GM12891 (cell line): ENCODE results near the gene HOXD10.

Experiments used
- DNase-seq: peaks from one replicate; pipeline ENCODE4 v3.0.0; 2011; ENCODE audit warnings: low spot score; ENCODE audit not compliant: insufficient read length
- FAIRE-seq: peaks from 2 replicates; lab custom pipeline; 2011; peaks lifted over from hg19 to GRCh38; lab: Jason Lieb, UNC
- PAX5 ChIP-seq: IDR thresholded peaks from 2 replicates; pipeline ENCODE4 v1.6.1; 2011; ENCODE audit warnings: low read length, moderate library complexity, mild to moderate bottlenecking; ENCODE audit not compliant: insufficient read depth, severe bottlenecking
- POLR2A ChIP-seq: IDR thresholded peaks from 2 replicates; pipeline ENCODE4 v1.6.1; 2011; ENCODE audit warnings: low read depth, low read length, control low read depth
- POLR2AphosphoS5 ChIP-seq: IDR thresholded peaks from 2 replicates; pipeline ENCODE4 v1.6.1; 2011; ENCODE audit warnings: low read depth, low read length, control low read depth
- POU2F2 ChIP-seq: IDR thresholded peaks from 2 replicates; pipeline ENCODE4 v1.6.1; 2011; ENCODE audit warnings: low read depth, mild to moderate bottlenecking, control low read depth, low read length, moderate library complexity
- SPI1 ChIP-seq: IDR thresholded peaks from 2 replicates; pipeline ENCODE4 v1.6.1; 2011; ENCODE audit warnings: low read depth, low read length, control low read depth
- TAF1 ChIP-seq: IDR thresholded peaks from 2 replicates; pipeline ENCODE4 v1.6.1; 2011; ENCODE audit warnings: low read depth, low read length, control low read depth

Gene HOXD10

DNA sequence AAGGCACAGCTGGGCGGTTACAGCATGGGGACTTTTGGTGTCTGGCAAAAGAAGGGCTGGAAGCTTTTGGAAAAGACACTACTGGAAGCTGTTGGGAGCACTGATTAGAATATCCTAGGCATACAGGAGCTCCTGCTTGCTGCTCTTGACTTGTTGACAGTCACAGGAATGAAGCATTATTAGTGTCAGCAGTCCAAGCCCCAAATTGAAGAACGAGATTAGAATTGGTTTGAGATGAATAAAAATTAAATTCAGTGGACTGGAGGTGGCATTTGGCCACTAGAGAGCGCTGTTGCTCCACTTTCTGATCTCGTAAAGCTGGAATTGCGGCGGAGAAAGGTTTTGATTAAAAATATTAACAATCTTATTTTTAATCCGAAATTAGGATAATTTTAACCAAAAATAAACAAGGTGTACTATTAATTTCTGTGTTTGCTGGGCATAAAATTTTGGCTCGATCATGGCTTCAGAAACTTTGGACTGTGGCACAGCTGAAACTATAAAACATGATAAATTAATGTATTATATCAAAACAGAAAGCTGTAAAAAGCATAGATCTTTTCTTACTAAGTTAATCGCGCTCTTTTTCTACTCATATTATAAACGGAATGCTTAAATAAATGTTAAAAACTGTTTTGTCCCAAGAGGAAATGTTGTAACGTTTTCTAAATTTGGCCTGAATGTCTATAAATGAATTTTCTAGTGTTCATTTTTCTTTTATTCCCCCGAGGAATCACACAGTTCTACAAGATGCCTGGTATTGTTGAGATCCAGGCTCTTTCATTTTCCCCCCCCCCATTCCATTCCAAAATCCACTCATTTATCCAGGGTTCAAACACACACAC lies 10.6 kb downstream of the HOXD10 start:
- TF ChIP-seq POLR2A = no peak
- TF ChIP-seq SPI1 = no peak
- TF ChIP-seq TAF1 = no peak
- TF ChIP-seq POLR2AphosphoS5 = no peak
- no peak for TF ChIP-seq PAX5
- no peak for TF ChIP-seq POU2F2
- FAIRE-seq (no peak), DNase-seq (no peak)

DNA sequence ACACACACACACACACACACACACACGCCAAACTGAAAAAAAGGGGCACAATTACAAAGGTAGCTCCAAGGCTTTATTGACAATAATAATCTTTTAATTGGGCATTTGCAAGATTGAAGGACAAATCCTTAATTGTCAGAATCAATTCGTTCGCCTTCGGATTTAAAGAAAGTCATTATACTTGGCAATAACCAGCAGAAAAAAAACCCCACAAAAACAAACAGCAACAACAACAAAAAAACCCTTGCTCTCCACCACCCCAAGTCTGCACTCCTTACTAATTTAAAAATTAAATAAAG lies 11.1 kb downstream of the HOXD10 start:
- no peak for TF ChIP-seq POLR2A
- no peak for TF ChIP-seq SPI1
- TF ChIP-seq PAX5 = no peak
- FAIRE-seq = no peak
- no peak for DNase-seq

DNA sequence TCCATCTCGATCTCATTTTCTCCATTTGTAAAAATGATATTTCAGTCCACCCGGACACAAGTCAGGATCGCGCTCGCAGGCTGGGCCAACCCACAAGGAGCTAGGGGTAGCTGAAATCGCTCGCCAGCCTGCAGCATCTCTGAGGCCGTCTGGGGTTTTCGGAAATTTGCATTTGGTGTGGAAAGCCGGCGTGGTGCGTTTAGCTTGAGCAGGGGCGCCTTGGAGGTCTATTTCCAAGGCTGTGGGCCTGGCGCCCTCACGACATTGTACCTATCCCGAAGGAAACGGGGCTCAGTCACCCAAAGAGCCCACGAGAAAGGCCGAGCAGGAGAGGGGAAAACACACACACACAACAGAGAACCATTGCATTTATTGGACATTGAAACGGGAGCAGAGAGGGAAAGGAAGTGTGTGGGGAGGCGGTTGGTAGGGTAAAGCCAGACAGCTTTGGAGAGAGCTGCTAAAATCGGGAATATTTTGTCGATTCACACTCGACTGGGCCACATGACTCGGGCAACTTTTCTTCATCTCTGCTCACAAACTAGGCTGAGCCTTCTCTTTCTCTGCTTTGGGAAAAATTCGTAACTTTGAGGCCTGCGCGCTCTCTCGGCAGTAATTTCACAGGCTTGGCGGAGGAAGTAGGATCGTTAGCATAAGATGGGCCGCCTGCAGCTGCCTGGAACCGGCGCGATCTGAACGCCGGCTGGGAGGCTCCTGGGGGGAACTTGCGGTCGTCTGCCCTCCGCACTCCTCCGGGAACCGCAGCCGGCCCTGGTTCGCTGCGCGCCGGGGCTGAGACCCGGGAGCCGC lies 11.8 kb downstream of the HOXD10 start:
- no peak for TF ChIP-seq POLR2AphosphoS5
- no peak for TF ChIP-seq TAF1
- TF ChIP-seq POU2F2 = no peak
- TF ChIP-seq SPI1 = no peak
- TF ChIP-seq PAX5 = no peak
- no peak for TF ChIP-seq POLR2A
- FAIRE-seq = no peak
- DNase-seq = no peak

DNA sequence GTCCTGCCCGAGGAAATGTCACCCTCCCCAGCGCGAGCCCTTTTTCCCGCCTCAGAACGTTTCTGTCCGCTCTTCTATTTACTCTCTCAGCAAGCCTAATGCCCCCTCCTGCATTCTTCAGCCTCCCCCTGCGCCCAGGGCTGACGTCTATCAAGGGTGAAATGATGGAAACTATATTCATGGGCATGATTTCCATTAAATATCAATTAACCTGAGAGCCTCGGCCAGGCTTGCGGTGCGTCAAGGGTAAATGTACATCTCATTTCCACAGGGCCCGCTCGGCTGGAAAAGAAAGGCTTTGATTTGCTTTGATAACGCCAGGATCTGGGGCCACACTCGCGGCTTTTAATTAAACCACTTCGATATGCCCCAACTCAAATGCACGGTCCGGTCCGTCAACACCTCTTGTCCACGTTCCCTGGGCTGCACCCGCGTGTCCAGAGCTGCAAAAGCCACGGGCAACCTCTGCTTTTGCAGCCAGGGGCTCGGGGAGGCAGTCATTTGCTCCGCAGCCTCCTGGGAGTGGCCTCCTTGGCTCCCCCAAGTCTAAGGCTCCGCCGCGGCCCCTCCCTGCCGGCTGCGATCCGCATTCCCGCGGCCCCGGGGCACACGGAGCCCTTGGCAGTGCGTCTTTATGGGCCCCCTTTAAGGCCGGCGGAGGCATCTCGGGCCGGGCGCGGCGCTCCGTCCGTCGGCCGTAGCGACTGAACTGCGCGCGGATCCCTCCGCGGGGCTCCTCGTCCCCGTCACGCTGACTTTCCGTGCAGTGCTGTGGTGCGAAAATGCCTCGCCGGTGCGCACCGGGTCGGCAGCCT lies 12.6 kb downstream of the HOXD10 start, which contains the start of gene HOXD8:
Gene HOXD8 (plus strand): TSS at position 724 of the 815 bp plus-strand sequence. CDS start 662 bp downstream, outside the sequence.
- DNase-seq (no peak), FAIRE-seq (no peak)
- TF ChIP-seq POU2F2 = no peak
- no peak for TF ChIP-seq SPI1
- no peak for TF ChIP-seq POLR2AphosphoS5
- TF ChIP-seq TAF1 = no peak
- no peak for TF ChIP-seq POLR2A
- no peak for TF ChIP-seq PAX5

DNA sequence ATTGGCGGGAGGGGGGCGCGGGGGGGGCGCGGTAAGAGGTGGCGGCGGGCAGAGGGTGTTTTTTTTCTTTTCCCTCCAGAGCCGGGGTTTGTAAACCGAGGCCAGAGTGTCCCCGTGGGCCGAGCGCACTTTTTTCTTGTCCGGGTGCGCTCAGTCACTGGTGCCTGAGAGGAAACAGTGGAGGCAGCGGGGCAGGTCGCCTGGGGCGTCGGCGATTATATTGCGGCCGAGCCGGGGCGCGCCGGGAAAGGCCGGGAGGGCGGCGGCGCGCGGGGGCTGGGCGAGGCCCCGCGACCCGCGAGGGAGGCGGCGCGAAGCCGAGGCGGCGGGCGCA lies 13.2 kb downstream of the HOXD10 start:
- TF ChIP-seq POU2F2 (no peak), POLR2AphosphoS5 (no peak), SPI1 (no peak), TAF1 (no peak), PAX5 (no peak), POLR2A (no peak)
- no peak for DNase-seq
- FAIRE-seq = no peak

DNA sequence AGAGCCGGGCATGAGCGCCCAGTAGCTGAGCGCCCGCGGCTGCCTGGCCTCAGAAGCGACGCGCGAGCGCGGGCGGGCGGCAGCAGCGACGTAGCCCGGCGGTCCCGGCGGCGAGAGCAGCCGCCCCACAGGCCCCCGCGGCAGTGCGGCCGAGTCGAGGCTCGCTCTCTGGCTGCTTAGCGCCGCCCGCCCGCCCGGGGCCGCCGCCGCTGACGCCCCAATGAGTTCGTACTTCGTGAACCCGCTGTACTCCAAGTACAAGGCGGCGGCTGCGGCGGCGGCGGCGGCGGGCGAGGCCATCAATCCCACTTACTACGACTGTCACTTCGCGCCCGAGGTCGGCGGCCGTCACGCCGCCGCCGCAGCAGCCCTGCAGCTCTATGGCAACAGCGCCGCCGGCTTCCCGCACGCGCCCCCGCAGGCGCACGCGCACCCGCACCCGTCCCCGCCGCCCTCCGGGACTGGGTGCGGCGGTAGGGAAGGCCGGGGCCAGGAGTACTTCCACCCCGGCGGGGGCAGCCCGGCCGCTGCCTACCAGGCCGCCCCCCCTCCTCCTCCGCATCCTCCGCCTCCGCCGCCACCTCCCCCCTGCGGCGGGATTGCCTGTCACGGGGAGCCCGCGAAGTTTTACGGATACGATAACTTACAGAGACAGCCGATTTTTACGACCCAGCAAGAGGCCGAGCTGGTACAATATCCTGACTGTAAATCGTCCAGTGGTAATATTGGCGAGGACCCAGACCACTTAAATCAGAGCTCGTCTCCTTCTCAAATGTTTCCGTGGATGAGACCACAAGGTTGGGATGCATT lies 13.8 kb downstream of the HOXD10 start:
- no peak for TF ChIP-seq TAF1
- TF ChIP-seq PAX5 = no peak
- TF ChIP-seq POLR2AphosphoS5 = no peak
- no peak for TF ChIP-seq SPI1
- TF ChIP-seq POU2F2 = no peak
- no peak for TF ChIP-seq POLR2A
- no peak for DNase-seq
- FAIRE-seq = no peak

DNA sequence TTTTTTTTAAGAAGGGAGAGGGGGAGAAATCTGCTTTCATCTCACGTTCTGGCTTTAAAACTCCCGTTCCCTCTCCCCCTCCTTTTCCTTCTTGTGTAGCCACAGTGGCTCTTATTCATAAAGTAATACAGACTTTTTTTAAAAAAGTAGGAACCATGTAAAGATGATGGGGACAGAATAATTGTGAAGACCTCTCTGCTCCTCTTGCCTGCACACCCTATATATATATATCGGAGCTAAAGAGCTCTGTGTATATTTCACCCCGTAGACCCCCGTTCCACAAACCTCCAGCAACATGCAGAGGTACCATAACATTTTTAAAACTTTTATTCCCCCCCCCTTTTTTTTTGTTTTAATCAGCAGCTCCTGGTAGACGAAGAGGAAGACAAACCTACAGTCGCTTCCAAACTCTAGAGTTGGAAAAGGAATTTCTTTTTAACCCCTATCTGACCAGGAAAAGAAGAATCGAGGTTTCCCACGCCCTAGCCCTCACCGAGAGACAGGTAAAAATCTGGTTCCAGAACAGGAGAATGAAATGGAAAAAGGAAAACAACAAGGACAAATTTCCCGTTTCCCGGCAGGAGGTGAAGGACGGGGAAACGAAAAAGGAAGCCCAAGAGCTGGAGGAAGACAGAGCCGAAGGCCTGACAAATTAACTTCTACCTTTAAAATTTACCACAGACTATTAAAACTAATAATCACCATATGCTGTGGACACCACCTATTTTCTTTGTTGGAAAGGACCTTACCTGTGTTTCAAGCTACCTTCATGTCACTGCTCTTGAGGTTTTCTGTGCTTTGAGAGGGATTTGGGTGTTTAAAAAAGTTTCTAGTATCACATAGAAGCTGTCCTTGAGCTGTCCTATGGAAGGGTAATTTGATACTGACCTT lies 14.6 kb downstream of the HOXD10 start:
- no peak for FAIRE-seq
- no peak for DNase-seq
- no peak for TF ChIP-seq POLR2A
- no peak for TF ChIP-seq PAX5
- TF ChIP-seq TAF1 = no peak
- TF ChIP-seq SPI1 = no peak
- no peak for TF ChIP-seq POU2F2
- no peak for TF ChIP-seq POLR2AphosphoS5

DNA sequence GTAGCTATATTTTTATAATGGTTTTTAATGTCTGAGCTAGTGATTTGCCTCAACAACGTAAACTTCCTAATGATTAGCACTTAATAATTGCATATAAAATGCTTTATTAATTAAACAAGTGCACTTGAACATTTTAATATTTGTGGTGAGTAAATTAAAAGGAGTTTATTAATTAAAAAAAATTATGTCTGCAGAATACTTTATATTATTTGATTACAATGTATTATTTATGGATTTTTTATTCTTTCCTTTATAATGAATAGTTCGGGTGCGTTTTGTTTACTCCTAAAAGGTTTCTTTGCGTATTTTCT lies 15.2 kb downstream of the HOXD10 start:
- no peak for TF ChIP-seq PAX5
- no peak for FAIRE-seq
- no peak for DNase-seq
